OCI-LY7 (cell line): ENCODE results near the gene ZBTB47.

Experiments used
- CTCF ChIP-seq: fragments of 200-600 bp; sonication (generic); conservative IDR thresholded peaks from 2 replicates; pipeline ENCODE4 v1.5.1; 2014; ENCODE audit warnings: mild to moderate bottlenecking, antibody characterized with exemption, low read length, moderate library complexity, mixed read lengths
- EZH2phosphoT487 ChIP-seq: fragments of 200-600 bp; sonication (generic); IDR thresholded peaks from 2 replicates; pipeline ENCODE4 v1.6.1; 2018; ENCODE audit warnings: low read depth, borderline replicate concordance, mild to moderate bottlenecking, mixed run types, antibody characterized with exemption, low read length, moderate library complexity, mixed read lengths

- TF ChIP-seq CTCF (no peak), EZH2phosphoT487 (no peak)
Observed at GRCh38 chr3:42655980-42656679, 2.6 kb downstream of the ZBTB47 start.
